Sigmoid colon (tissue), 7 donors: ENCODE results near the gene NABP2. TPM values are rescaled to one million over a fixed set of nuclear protein-coding genes. Genes with fewer than 3 reads are reported as not detected.

Experiments used
- DNase-seq: peaks from one replicate; pipeline ENCODE4 v3.0.0-alpha.2; 2019
- H3K27ac ChIP-seq, 4 donors: fragments of 200-600 bp; sonication (generic); one replicate each; pipeline ENCODE4 v1.5.1; 2016 to 2019; ENCODE audit warnings: mild to moderate bottlenecking in 1 of 4
- H3K27me3 ChIP-seq, 3 donors: fragments of 200-600 bp; sonication (generic); one replicate each; pipeline ENCODE4 v1.5.1; 2019; ENCODE audit warnings: mild to moderate bottlenecking in 1 of 3
- H3K36me3 ChIP-seq, 4 donors: fragments of 200-600 bp; sonication (generic); one replicate each; pipeline ENCODE4 v1.5.1; 2016 to 2019
- H3K4me1 ChIP-seq, 4 donors: fragments of 200-600 bp; sonication (generic); one replicate each; pipeline ENCODE4 v1.5.1; 2017 to 2019
- H3K4me3 ChIP-seq, 4 donors: fragments of 200-600 bp; sonication (generic); one replicate each; pipeline ENCODE4 v1.5.1; 2017 to 2019; ENCODE audit warnings: mild to moderate bottlenecking in 2 of 4, moderate library complexity in 1 of 4
- H3K9me3 ChIP-seq, 4 donors: fragments of 200-600 bp in 3 of 4; sonication (generic) in 3 of 4; one replicate each; pipeline versions ENCODE4 v1.5.1 to v1.6.1; 2013 to 2019
- CTCF ChIP-seq, 4 experiments: fragments of 450-650 bp in 3 of 4; fragments of 200-600 bp in 1 of 4; IDR thresholded peaks; one replicate each; pipeline ENCODE4 v1.5.1; 2016 to 2019; ENCODE audit warnings: antibody characterized with exemption in 4 of 4, mild to moderate bottlenecking in 3 of 4, moderate library complexity in 2 of 4
- EP300 ChIP-seq, 4 donors: sonication (generic); formaldehyde crosslinking; IDR thresholded peaks; one replicate each; pipeline ENCODE4 v1.6.1; 2017; ENCODE audit warnings: antibody characterized with exemption in 4 of 4
- POLR2A ChIP-seq, 2 donors: fragments of 450-650 bp; IDR thresholded peaks; one replicate each; pipeline ENCODE4 v1.6.1; 2016; ENCODE audit warnings: antibody characterized with exemption in 2 of 2, mild to moderate bottlenecking in 2 of 2, moderate library complexity in 2 of 2
- POLR2AphosphoS5 ChIP-seq, 4 donors: sonication (generic); formaldehyde crosslinking; IDR thresholded peaks; one replicate each; pipeline ENCODE4 v1.6.1; 2017; ENCODE audit warnings: antibody characterized with exemption in 4 of 4
- WGBS, 2 donors: extraction: QIAGEN DNeasy Blood & Tissue Kit; methylation state at CpG; one replicate each; pipeline ENCODE4 v1.1.7; 2013; 5-methylcytosine and 5-hydroxymethylcytosine counted together
- intact Hi-C: fragments of 100-400 bp; cut with DNase I; formaldehyde crosslinking; loops from one replicate; pipeline ENCODE4 v1.15.1; 2023
- polyA plus RNA-seq, 3 donors: library from polyadenylated mRNA; stranded (reverse); fragments of 200-250 nt; gene quantifications; one replicate each; pipeline ENCODE4 v1.2.3, GENCODE V29; 2013
- total RNA-seq, 4 donors: library from RNA; depleted of rRNA; stranded (reverse); fragments of >200 nt; gene quantifications; one replicate each; pipeline ENCODE4 v1.1.0, GENCODE V29; 2016
- donor health status: healthy with polysubstance abuse.
- donor health status: Bipolar disorder and iron deficiency.
- donor health status: healthy.

NABP2 gene
- 10 to 100 TPM; 17.2 to 33.5 (median 31.6) TPM for total RNA-seq
- 10 to 100 TPM; 29.4 to 43.7 (median 32.6) TPM for polyA plus RNA-seq

- no peaks in the 10 kb centered on the region for H3K9me3 ChIP-seq
- intact Hi-C loops, result loop anchor here (1.0 to 2.0 kb wide), 3 partner anchors 31 to 105 kb away; partner anchors contain the start of genes SMARCC2 and ZC3H10
- H3K4me1 ChIP-seq, result peaks cover 0 to 47% (median 45%) of the 10 kb centered on the region in 4 donors
- DNase-seq, result peak; percentile 99
- H3K36me3 ChIP-seq, result peaks cover 0 to 22% (median 0%) of the 10 kb centered on the region in 4 donors
- H3K27me3 ChIP-seq, result no peaks in the 10 kb centered on the region
- peak within 1 kb of the TSS; percentile 42 to 65 (median 57) for H3K4me3 ChIP-seq
- 0% methylated on average over 41 of the region's 41 CpGs for WGBS, 2 donors
- H3K27ac ChIP-seq, result peak within 1 kb of the TSS; percentile 98 to 99 (median 98)
- no peak for TF ChIP-seq EP300 (IDR thresholded peaks at IDR 0.05)
- peak in 1 of 2 donors; percentile 21 for TF ChIP-seq POLR2A (IDR thresholded peaks at IDR 0.05)
- peak; percentile 84 to 94 (median 88) for TF ChIP-seq CTCF (IDR thresholded peaks at IDR 0.05)
- TF ChIP-seq POLR2AphosphoS5 (IDR thresholded peaks at IDR 0.05), result peak; percentile 23 to 82 (median 56)
Measured at GRCh38 chr12:56224102-56224701, at the start of gene NABP2. TSS of gene NABP2 (plus strand) at chr12:56224342. CDS start at chr12:56224857, 515 bp downstream.

- 90 to 95% methylated on average over 3 of the region's 3 CpGs for WGBS, 2 donors
- peaks cover 40 to 100% (median 78%) of the 10 kb centered on the region in 4 donors for H3K36me3 ChIP-seq
Measured at GRCh38 chr12:56178347-56178746, 45.8 kb upstream of the NABP2 start.

DNA sequence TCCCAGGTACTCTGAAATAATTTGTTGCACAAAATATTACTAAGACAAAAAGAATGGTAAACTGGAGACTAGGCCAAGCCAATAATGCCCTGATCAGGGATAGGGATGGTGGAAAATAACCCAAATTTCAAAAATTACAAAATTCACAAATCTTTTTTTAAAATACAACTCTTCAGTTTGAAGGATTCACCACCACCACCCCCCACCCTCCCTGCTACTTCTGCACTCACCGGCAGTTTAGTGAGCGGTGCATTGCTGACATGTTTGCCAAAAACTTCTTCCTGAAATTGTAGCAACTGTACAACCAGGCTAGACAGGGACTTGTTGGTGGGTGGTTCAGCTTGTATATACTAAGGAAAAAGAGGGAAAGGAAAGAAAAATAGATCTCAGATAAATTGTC is 37.2 kb upstream of the NABP2 start:
- peak overlapping the region in 1 of 4 donors; percentile 93 for H3K27ac ChIP-seq
- H3K36me3 ChIP-seq, result peaks cover 13 to 53% (median 34%) of the 10 kb centered on the region in 4 donors

More at GRCh38 chr12:56178347-56178746, 45.8 kb upstream of the NABP2 start:
- no peaks in the 10 kb centered on the region for H3K4me1 ChIP-seq
- TF ChIP-seq POLR2AphosphoS5 (IDR thresholded peaks at IDR 0.05) (no peak), CTCF (IDR thresholded peaks at IDR 0.05) (no peak), POLR2A (IDR thresholded peaks at IDR 0.05) (no peak), EP300 (IDR thresholded peaks at IDR 0.05) (no peak)
- no peak for DNase-seq
- no peaks in the 10 kb centered on the region for H3K27me3 ChIP-seq
- intact Hi-C loops, result no loop called here
- H3K9me3 ChIP-seq, result no peaks in the 10 kb centered on the region
- no peak overlapping the region for H3K4me3 ChIP-seq
- H3K27ac ChIP-seq, result no peak overlapping the region

DNA sequence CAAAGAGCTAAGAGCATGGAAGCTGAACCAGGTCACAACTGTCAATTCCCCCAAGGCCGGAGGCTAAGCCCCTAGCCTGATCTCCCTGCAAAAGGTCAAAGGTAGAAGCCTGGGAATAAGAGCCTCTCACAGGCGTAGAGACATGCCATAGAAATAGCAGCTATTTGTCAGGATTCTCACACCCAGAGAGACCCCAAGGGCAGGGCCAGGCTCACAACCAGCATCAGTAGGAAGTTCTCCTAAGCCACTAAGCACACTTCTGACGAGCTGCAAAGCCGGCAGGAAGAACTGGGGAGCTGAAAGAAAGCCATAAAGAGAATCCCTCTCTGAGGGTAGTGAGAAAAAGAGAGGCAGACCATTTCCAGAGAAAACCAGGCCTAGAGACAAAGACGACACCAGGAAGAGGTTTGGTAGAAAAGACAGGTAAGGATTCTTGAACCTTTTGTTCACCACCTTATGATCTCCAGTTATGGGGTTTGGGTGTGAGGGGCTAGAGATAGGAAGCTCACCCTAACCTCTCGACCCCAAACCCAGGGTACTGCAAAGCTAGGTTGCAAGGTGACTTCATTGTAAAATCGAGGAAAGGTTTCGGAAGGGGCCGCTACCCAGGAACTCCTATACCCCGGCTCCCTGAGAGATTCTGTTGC is 35.9 kb upstream of the NABP2 start:
- TF ChIP-seq POLR2A (IDR thresholded peaks at IDR 0.05), result no peak
- TF ChIP-seq EP300 (IDR thresholded peaks at IDR 0.05), result no peak
- no peak for TF ChIP-seq CTCF (IDR thresholded peaks at IDR 0.05)
- no peak for TF ChIP-seq POLR2AphosphoS5 (IDR thresholded peaks at IDR 0.05)
- H3K4me3 ChIP-seq, result peak overlapping the region; percentile 84 to 98 (median 93)
- H3K27ac ChIP-seq, result peak overlapping the region; percentile 91 to 95 (median 92)
- H3K4me1 ChIP-seq, result peaks cover 0 to 32% (median 24%) of the 10 kb centered on the region in 4 donors
- WGBS, 2 donors, result 5 to 9% methylated on average over 10 of the region's 10 CpGs
- H3K36me3 ChIP-seq, result peaks cover 12 to 40% (median 22%) of the 10 kb centered on the region in 4 donors
- H3K9me3 ChIP-seq, result no peaks in the 10 kb centered on the region
- DNase-seq, result no peak
- intact Hi-C loops, result loop anchor here (10.0 kb wide), 1 partner anchor 143 kb away; the partner anchor contains the start of gene RPS26
- no peaks in the 10 kb centered on the region for H3K27me3 ChIP-seq

More for the DNA sequence above, 37.2 kb upstream of the NABP2 start:
- no peak overlapping the region for H3K4me3 ChIP-seq
- no peaks in the 10 kb centered on the region for H3K27me3 ChIP-seq
- intact Hi-C loops, result loop anchor here (10.0 kb wide), 1 partner anchor 142 kb away; the partner anchor contains the start of gene RPS26
- H3K4me1 ChIP-seq, result peaks cover 0 to 32% (median 23%) of the 10 kb centered on the region in 4 donors
- 53 to 69% methylated on average over 2 of the region's 2 CpGs for WGBS, 2 donors
- no peaks in the 10 kb centered on the region for H3K9me3 ChIP-seq
- DNase-seq, result no peak
- no peak for TF ChIP-seq CTCF (IDR thresholded peaks at IDR 0.05)
- no peak for TF ChIP-seq POLR2A (IDR thresholded peaks at IDR 0.05)
- TF ChIP-seq POLR2AphosphoS5 (IDR thresholded peaks at IDR 0.05), result no peak
- no peak for TF ChIP-seq EP300 (IDR thresholded peaks at IDR 0.05)
